Measurements from ENCODE around the gene RUBCN. TPM values are rescaled to one million over a fixed set of nuclear protein-coding genes. Genes with fewer than 3 reads are reported as not detected.

RUBCN gene
- total and polyA plus RNA-seq, 9 of the 15 experiments (the other 6 are each of a cell fraction or from before 2014, with no cell fraction given), result 8.4 to 24.0 (median 11.9) TPM

GRCh38 chr3:197736491-197737318 lies at the start of gene RUBCN (continued):
- no peak for TF ChIP-seq TBL1XR1 (IDR thresholded peaks at IDR 0.05; ENCODE audit: low read length in 2 of 2)
- TF ChIP-seq SP1 (CRISPR knock-in tag; IDR thresholded peaks at IDR 0.05), result peak; percentile 69; the same call in 1 of the 2 replicates
- TF ChIP-seq NONO (IDR thresholded peaks at IDR 0.05; ENCODE audit: low read depth in 2 of 2, low read length in 1 of 2), result peak in 1 of 2 experiments; percentile 42; a peak in 1 of 4 replicates
- TF ChIP-seq ZNF507 (tag; conservative IDR thresholded peaks at IDR 0.05), result no peak
- TF ChIP-seq SMAD1 (IDR thresholded peaks at IDR 0.05; ENCODE audit: low read depth, low read length, partially characterized antibody), result peak; percentile 52
- TF ChIP-seq THAP12 (CRISPR knock-in tag; IDR thresholded peaks at IDR 0.05), result 0 out of 2 replicates have a peak, but pooled peaks have one; percentile 49
- TF ChIP-seq FOXK2 (conservative IDR thresholded peaks at IDR 0.05 in 1 of 2, IDR thresholded peaks at IDR 0.05 in 1 of 2; ENCODE audit: low read depth in 2 of 2), result 0 out of 4 replicates have a peak, but pooled peaks of 1 of the 2 experiments have one; percentile 25
- TF ChIP-seq ZBTB12 (CRISPR knock-in tag; IDR thresholded peaks at IDR 0.05), result 0 out of 2 replicates have a peak, but pooled peaks have one; percentile 31
- peak; percentile 56; the same call in 1 of the 2 replicates for TF ChIP-seq ESRRA (IDR thresholded peaks at IDR 0.05; ENCODE audit: borderline replicate concordance, low read depth)
- TF ChIP-seq SUPT5H (IDR thresholded peaks at IDR 0.05), result peak; percentile 81
- TF ChIP-seq POLR2AphosphoS5 (IDR thresholded peaks at IDR 0.05; ENCODE audit: control insufficient read depth, insufficient read depth, low read depth, low read length), result peak; percentile 27; the same call in 1 of the 2 replicates
- peak; percentile 88; the same call in 1 of the 2 replicates for TF ChIP-seq ETS1 (conservative IDR thresholded peaks at IDR 0.05; ENCODE audit: control insufficient read depth, low read depth, low read length)
- TF ChIP-seq ATF7 (IDR thresholded peaks at IDR 0.05), result peak; percentile 72
- TF ChIP-seq NR2C2 (CRISPR knock-in tag; IDR thresholded peaks at IDR 0.05), result no peak
- TF ChIP-seq NR2C2 (tag; IDR thresholded peaks at IDR 0.05), result peak; percentile 62; the same call in 1 of the 2 replicates
- TF ChIP-seq CXXC5 (CRISPR knock-in tag; IDR thresholded peaks at IDR 0.05), result peak; percentile 91
- TF ChIP-seq ZMIZ1 (IDR thresholded peaks at IDR 0.05; ENCODE audit: low read depth in 2 of 2, low read length in 2 of 2), result 0 out of 4 replicates have a peak, but pooled peaks of 1 of the 2 experiments have one; percentile 13
- no peak for TF ChIP-seq HDAC3 (IDR thresholded peaks at IDR 0.05; ENCODE audit: borderline replicate concordance, partially characterized antibody)
